Measurements from ENCODE around the gene EOLA2. TPM values are rescaled to one million over a fixed set of nuclear protein-coding genes. Genes with fewer than 3 reads are reported as not detected.
"Not testable (repeated sequence)": the region's sequence is repeated elsewhere in the genome, so short reads cannot be mapped to it uniquely, and the experiment has no call there.

Gene EOLA2
- total RNA-seq, 2 experiments from 2014 or later: 48.7 to 54.7 TPM

DNA sequence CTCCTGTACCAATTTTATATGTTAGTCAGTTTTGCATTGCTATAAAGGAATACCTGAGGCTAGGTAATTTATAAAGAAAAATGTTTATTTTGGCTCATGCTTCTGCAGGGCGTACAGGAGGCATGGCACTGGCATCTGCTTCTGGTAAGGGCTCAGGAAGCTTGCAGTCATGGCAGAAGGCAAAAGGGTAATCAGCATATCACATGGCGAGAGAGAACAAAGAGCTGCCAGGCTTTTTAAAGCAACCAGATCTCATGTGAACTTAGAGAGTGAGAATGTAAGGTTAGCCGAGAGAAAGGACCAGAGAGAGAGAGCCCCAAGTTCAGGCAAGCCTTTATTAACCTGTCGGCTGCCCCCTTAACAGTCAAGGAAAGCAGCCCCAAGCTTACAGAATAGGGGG, 14.5 kb downstream of the EOLA2 start:
- H3K4me3 Mint-ChIP-seq, POLR2A ChIA-PET, CTCF ChIA-PET: not testable (repeated sequence)

DNA sequence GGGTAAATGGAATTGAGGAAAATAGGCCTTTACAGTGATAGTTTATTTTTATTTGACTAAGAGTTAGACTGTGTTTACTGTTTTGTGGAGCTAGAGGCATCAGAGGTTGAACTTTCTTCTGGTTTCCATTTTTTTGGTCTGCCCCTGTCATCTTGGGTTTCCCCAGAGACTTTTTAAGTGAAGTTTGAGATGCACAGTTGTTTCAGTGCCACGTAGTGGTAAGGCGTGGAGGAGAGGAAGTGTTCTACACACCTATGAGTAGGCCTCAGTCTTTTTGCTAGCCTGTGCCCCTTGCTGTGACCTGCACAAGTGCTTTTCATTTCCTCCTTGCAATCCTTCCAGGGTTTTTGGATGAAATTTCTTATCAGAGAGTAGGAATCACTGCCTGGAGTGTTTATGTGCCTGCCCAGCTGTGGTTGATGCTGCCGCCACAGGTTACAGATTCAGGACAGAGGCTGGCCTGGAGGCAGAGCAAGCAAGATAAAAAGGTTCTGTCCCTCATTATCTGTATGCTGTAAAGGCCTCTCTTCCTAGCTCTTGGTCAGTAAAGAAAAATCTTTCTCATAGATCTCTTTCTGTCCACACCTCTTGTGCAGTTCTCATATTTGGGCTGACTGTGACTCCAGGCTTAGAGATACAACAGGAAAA, 21.4 kb downstream of the EOLA2 start:
- no peak overlapping the region for H3K27ac Mint-ChIP-seq
- Histone ChIP-seq H3K36me3 (ENCODE audit: insufficient read depth, low read length) (no peaks in the 10 kb centered on the region), H3K27ac (ENCODE audit: low read depth in 1 of 2, low read length in 2 of 2) (no peak overlapping the region), H3K27me3 (ENCODE audit: control insufficient read depth in 1 of 2, insufficient read depth in 2 of 2, low read length in 2 of 2) (no peaks in the 10 kb centered on the region), H3K4me3 (ENCODE audit: low read length) (no peak overlapping the region), H3K9me3 (ENCODE audit: control insufficient read depth in 1 of 2, insufficient read depth in 1 of 2, low read length in 2 of 2) (no peaks in the 10 kb centered on the region), H3K4me1 (ENCODE audit: insufficient read depth, low read length) (no peaks in the 10 kb centered on the region)
- peak in 2 of 14 experiments; percentile 8 to 28 for DNase-seq
- TF ChIP-seq, protein P1, sequence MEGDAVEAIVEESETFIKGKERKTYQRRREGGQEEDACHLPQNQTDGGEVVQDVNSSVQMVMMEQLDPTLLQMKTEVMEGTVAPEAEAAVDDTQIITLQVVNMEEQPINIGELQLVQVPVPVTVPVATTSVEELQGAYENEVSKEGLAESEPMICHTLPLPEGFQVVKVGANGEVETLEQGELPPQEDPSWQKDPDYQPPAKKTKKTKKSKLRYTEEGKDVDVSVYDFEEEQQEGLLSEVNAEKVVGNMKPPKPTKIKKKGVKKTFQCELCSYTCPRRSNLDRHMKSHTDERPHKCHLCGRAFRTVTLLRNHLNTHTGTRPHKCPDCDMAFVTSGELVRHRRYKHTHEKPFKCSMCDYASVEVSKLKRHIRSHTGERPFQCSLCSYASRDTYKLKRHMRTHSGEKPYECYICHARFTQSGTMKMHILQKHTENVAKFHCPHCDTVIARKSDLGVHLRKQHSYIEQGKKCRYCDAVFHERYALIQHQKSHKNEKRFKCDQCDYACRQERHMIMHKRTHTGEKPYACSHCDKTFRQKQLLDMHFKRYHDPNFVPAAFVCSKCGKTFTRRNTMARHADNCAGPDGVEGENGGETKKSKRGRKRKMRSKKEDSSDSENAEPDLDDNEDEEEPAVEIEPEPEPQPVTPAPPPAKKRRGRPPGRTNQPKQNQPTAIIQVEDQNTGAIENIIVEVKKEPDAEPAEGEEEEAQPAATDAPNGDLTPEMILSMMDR (IDR thresholded peaks at IDR 0.05): no peak
- ChIA-PET POLR2A (no interaction called here), CTCF (no interaction called here)
- no peak overlapping the region for H3K4me3 Mint-ChIP-seq
- intact Hi-C loops (cut with DNase I, micrococcal nuclease): no loop called here
- no peaks in the 10 kb centered on the region for H3K4me1 Mint-ChIP-seq (ENCODE audit: low read depth)
- ATAC-seq (ENCODE audit: poor library complexity): no peak
- peaks cover 3% of the 10 kb centered on the region for H3K9me3 Mint-ChIP-seq
- H3K36me3 Mint-ChIP-seq (ENCODE audit: low read depth): no peaks in the 10 kb centered on the region
- no peaks in the 10 kb centered on the region for H3K27me3 Mint-ChIP-seq

More for the DNA sequence above, 14.5 kb downstream of the EOLA2 start:
- H3K27me3 ChIP-seq (ENCODE audit: control insufficient read depth in 1 of 2, insufficient read depth in 2 of 2, low read length in 2 of 2); H3K36me3 Mint-ChIP-seq (ENCODE audit: low read depth); H3K9me3 Mint-ChIP-seq; H3K4me1 Mint-ChIP-seq (ENCODE audit: low read depth); H3K9me3 ChIP-seq (ENCODE audit: control insufficient read depth in 1 of 2, insufficient read depth in 1 of 2, low read length in 2 of 2); H3K27me3 Mint-ChIP-seq; H3K27ac ChIP-seq (ENCODE audit: low read depth in 1 of 2, low read length in 2 of 2); H3K27ac Mint-ChIP-seq; H3K4me1 ChIP-seq (ENCODE audit: insufficient read depth, low read length); ATAC-seq (ENCODE audit: poor library complexity); H3K36me3 ChIP-seq (ENCODE audit: insufficient read depth, low read length); DNase-seq; H3K4me3 ChIP-seq (ENCODE audit: low read length); intact Hi-C loops (cut with DNase I, micrococcal nuclease): not testable (repeated sequence)

DNA sequence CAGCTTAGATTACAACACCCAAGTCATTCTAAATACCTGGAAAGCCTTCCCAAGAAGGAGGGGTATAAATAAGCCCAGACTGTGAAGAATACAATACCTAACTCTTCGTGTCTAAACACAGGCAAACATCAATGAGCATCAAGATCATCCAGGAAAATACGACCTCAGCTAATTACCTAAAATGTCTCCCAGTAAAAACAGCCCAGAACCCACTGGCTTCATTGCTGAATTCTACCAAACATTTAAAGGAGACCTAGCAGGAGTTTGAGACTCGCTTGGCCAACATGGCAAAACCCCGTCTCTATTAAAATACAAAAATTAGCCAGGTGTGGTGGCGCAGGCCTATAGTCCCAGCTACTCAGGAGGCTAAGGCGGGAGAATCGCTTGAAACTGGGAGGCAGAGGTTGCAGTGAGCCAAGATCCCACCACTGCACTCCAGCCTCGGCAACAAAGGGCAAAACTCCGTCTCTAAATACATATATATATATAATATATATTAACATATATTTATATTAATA, 28.1 kb downstream of the EOLA2 start:
- intact Hi-C loops (cut with DNase I, micrococcal nuclease): no loop called here
- H3K27ac Mint-ChIP-seq: no peak overlapping the region
- no peaks in the 10 kb centered on the region for H3K36me3 Mint-ChIP-seq (ENCODE audit: low read depth)
- peaks cover 3% of the 10 kb centered on the region for H3K9me3 Mint-ChIP-seq
- Histone ChIP-seq H3K36me3 (ENCODE audit: insufficient read depth, low read length) (no peaks in the 10 kb centered on the region), H3K9me3 (ENCODE audit: control insufficient read depth in 1 of 2, insufficient read depth in 1 of 2, low read length in 2 of 2) (no peaks in the 10 kb centered on the region), H3K4me1 (ENCODE audit: insufficient read depth, low read length) (no peaks in the 10 kb centered on the region), H3K4me3 (ENCODE audit: low read length) (no peak overlapping the region), H3K27me3 (ENCODE audit: control insufficient read depth in 1 of 2, insufficient read depth in 2 of 2, low read length in 2 of 2) (no peaks in the 10 kb centered on the region), H3K27ac (ENCODE audit: low read depth in 1 of 2, low read length in 2 of 2) (no peak overlapping the region)
- no peak overlapping the region for H3K4me3 Mint-ChIP-seq
- no peak for ATAC-seq (ENCODE audit: poor library complexity)
- no peaks in the 10 kb centered on the region for H3K27me3 Mint-ChIP-seq
- H3K4me1 Mint-ChIP-seq (ENCODE audit: low read depth): no peaks in the 10 kb centered on the region
- CTCF ChIA-PET: no interaction called here
- no peak for DNase-seq
- POLR2A ChIA-PET: no interaction called here
- TF ChIP-seq, protein P1 (IDR thresholded peaks at IDR 0.05): no peak
